Astrocyte (in vitro differentiated cells and primary cell): ENCODE results near the gene ROR2. TPM values are rescaled to one million over a fixed set of nuclear protein-coding genes. Genes with fewer than 3 reads are reported as not detected.

Experiments used
- DNase-seq: peaks from one replicate; pipeline ENCODE4 v3.0.0-alpha.2; 2010; ENCODE audit warnings: low read depth
- FAIRE-seq: peaks from 2 replicates; lab custom pipeline; 2011; peaks lifted over from hg19 to GRCh38; lab: Jason Lieb, UNC
- H2AFZ ChIP-seq: 2 replicates; pipeline ENCODE4 v1.6.0; 2012; ENCODE audit warnings: low read depth, low read length, inconsistent platforms
- H3K27ac ChIP-seq: 2 replicates; pipeline ENCODE4 v1.5.1; 2011; ENCODE audit warnings: low read depth, low read length, inconsistent platforms
- H3K27me3 ChIP-seq: 2 replicates; pipeline ENCODE4 v1.6.0; 2011; ENCODE audit warnings: low read length, inconsistent platforms; ENCODE audit not compliant: insufficient read depth
- H3K36me3 ChIP-seq: 2 replicates; pipeline ENCODE4 v1.5.1; 2011; ENCODE audit warnings: low read length, inconsistent platforms; ENCODE audit not compliant: insufficient read depth
- H3K4me1 ChIP-seq: 2 replicates; pipeline ENCODE4 v1.5.1; 2011; ENCODE audit warnings: low read length, inconsistent platforms; ENCODE audit not compliant: insufficient read depth
- H3K4me2 ChIP-seq: 2 replicates; pipeline ENCODE4 v1.6.0; 2012; ENCODE audit warnings: low read length, inconsistent platforms
- H3K4me3 ChIP-seq: 2 replicates; pipeline ENCODE4 v1.5.1; 2011; ENCODE audit warnings: low read depth, mild to moderate bottlenecking, low read length, inconsistent platforms; ENCODE audit not compliant: insufficient read depth
- H3K79me2 ChIP-seq: 2 replicates; pipeline ENCODE4 v1.6.0; 2012; ENCODE audit warnings: mild to moderate bottlenecking, low read length, inconsistent platforms; ENCODE audit not compliant: insufficient read depth
- H3K9ac ChIP-seq: 2 replicates; pipeline ENCODE4 v1.6.0; 2012; ENCODE audit warnings: mild to moderate bottlenecking, low read length, inconsistent platforms
- H3K9me3 ChIP-seq: 2 replicates; pipeline ENCODE4 v1.5.1; 2012; ENCODE audit warnings: low read depth, mild to moderate bottlenecking, low read length, inconsistent platforms; ENCODE audit not compliant: insufficient read depth
- H4K20me1 ChIP-seq: 2 replicates; pipeline ENCODE4 v1.6.0; 2012; ENCODE audit warnings: low read length, inconsistent platforms; ENCODE audit not compliant: insufficient read depth
- H3K27ac Mint-ChIP-seq: one replicate; pipeline ENCODE4 v1.8.0; 2021; ENCODE audit warnings: mild to moderate bottlenecking, mixed read lengths; ENCODE audit not compliant: unreplicated experiment
- H3K27me3 Mint-ChIP-seq: one replicate; pipeline ENCODE4 v1.8.0; 2021; ENCODE audit warnings: low read depth, mixed read lengths; ENCODE audit not compliant: unreplicated experiment
- H3K36me3 Mint-ChIP-seq: one replicate; pipeline ENCODE4 v1.8.0; 2021; ENCODE audit warnings: low read depth, mixed read lengths; ENCODE audit not compliant: unreplicated experiment
- H3K4me1 Mint-ChIP-seq: one replicate; pipeline ENCODE4 v1.8.0; 2021; ENCODE audit warnings: low read depth, mixed read lengths; ENCODE audit not compliant: unreplicated experiment
- H3K4me3 Mint-ChIP-seq: one replicate; pipeline ENCODE4 v1.8.0; 2021; ENCODE audit warnings: mild to moderate bottlenecking, moderate library complexity, mixed read lengths; ENCODE audit not compliant: unreplicated experiment
- H3K9me3 Mint-ChIP-seq: one replicate; pipeline ENCODE4 v1.8.0; 2021; ENCODE audit warnings: mild to moderate bottlenecking, mixed read lengths; ENCODE audit not compliant: unreplicated experiment
- CTCF ChIP-seq: IDR thresholded peaks from 2 replicates; pipeline ENCODE4 v1.5.1; 2011; ENCODE audit warnings: low read depth, mild to moderate bottlenecking, inconsistent platforms, low read length, moderate library complexity; ENCODE audit not compliant: insufficient read depth
- EZH2 ChIP-seq: IDR thresholded peaks from 2 replicates; pipeline ENCODE4 v1.6.1; 2012; ENCODE audit warnings: mild to moderate bottlenecking, low read length, inconsistent platforms; ENCODE audit not compliant: insufficient read depth
- total RNA-seq: library from RNA; stranded (reverse); gene quantifications from 2 replicates; pipeline ENCODE4 v1.2.1, GENCODE V29; 2021

The ROR2 gene
- total RNA-seq, 1 donor from 2014 or later, result 4.9 TPM

- Histone ChIP-seq H3K36me3 (no peaks in the 10 kb centered on the region), H3K9me3 (no peaks in the 10 kb centered on the region), H3K79me2 (no peaks in the 10 kb centered on the region), H4K20me1 (no peaks in the 10 kb centered on the region), H3K27me3 (peaks cover 16% of the 10 kb centered on the region), H3K27ac (no peak overlapping the region), H3K4me1 (no peaks in the 10 kb centered on the region), H3K4me3 (no peak overlapping the region), H3K9ac (no peak overlapping the region), H3K4me2 (no peak overlapping the region), H2AFZ (no peak overlapping the region)
- H3K27me3 Mint-ChIP-seq, result peaks cover 4% of the 10 kb centered on the region
- no peaks in the 10 kb centered on the region for H3K9me3 Mint-ChIP-seq
- TF ChIP-seq CTCF (no peak), EZH2 (no peak)
- H3K4me1 Mint-ChIP-seq, result peaks cover 17% of the 10 kb centered on the region
- no peak overlapping the region for H3K4me3 Mint-ChIP-seq
- FAIRE-seq (no peak), DNase-seq (no peak)
- no peak overlapping the region for H3K27ac Mint-ChIP-seq
- peaks cover 5% of the 10 kb centered on the region for H3K36me3 Mint-ChIP-seq
Measured at GRCh38 chr9:91834740-91835139, 115.3 kb downstream of the ROR2 start.

GRCh38 chr9:91833878-91834255 is 116.2 kb downstream of the ROR2 start:
- peaks cover 5% of the 10 kb centered on the region for H3K36me3 Mint-ChIP-seq
- TF ChIP-seq CTCF, result no peak
- no peak for TF ChIP-seq EZH2
- DNase-seq, result no peak

GRCh38 chr9:91833096-91833877 is 116.7 kb downstream of the ROR2 start:
- Histone ChIP-seq H3K27ac (no peak overlapping the region), H3K9ac (no peak overlapping the region), H3K27me3 (peaks cover 13% of the 10 kb centered on the region), H3K79me2 (no peaks in the 10 kb centered on the region), H4K20me1 (no peaks in the 10 kb centered on the region), H3K9me3 (no peaks in the 10 kb centered on the region), H3K4me2 (no peak overlapping the region), H3K4me3 (no peak overlapping the region), H3K36me3 (no peaks in the 10 kb centered on the region), H3K4me1 (no peaks in the 10 kb centered on the region), H2AFZ (no peak overlapping the region)
- H3K27me3 Mint-ChIP-seq, result peaks cover 4% of the 10 kb centered on the region
- peaks cover 16% of the 10 kb centered on the region for H3K4me1 Mint-ChIP-seq
- TF ChIP-seq CTCF (no peak), EZH2 (no peak)
- H3K4me3 Mint-ChIP-seq, result no peak overlapping the region
- H3K27ac Mint-ChIP-seq, result no peak overlapping the region
- DNase-seq (no peak), FAIRE-seq (no peak)
- peaks cover 5% of the 10 kb centered on the region for H3K36me3 Mint-ChIP-seq
- H3K9me3 Mint-ChIP-seq, result no peaks in the 10 kb centered on the region

More at GRCh38 chr9:91833878-91834255, 116.2 kb downstream of the ROR2 start:
- no peak overlapping the region for H3K4me3 ChIP-seq
- no peak overlapping the region for H3K9ac ChIP-seq
- H3K9me3 ChIP-seq, result no peaks in the 10 kb centered on the region
- no peaks in the 10 kb centered on the region for H4K20me1 ChIP-seq
- no peaks in the 10 kb centered on the region for H3K36me3 ChIP-seq
- H3K27me3 ChIP-seq, result peaks cover 14% of the 10 kb centered on the region
- Mint-ChIP-seq H3K27me3 (peaks cover 4% of the 10 kb centered on the region), H3K9me3 (no peaks in the 10 kb centered on the region), H3K4me3 (no peak overlapping the region), H3K4me1 (peaks cover 17% of the 10 kb centered on the region), H3K27ac (no peak overlapping the region)
- no peak overlapping the region for H3K4me2 ChIP-seq
- H2AFZ ChIP-seq, result no peak overlapping the region
- H3K27ac ChIP-seq, result no peak overlapping the region
- no peak for FAIRE-seq
- H3K79me2 ChIP-seq, result no peaks in the 10 kb centered on the region
- H3K4me1 ChIP-seq, result no peaks in the 10 kb centered on the region
